Vagina (tissue), 2 donors: ENCODE measurements around the gene FBLN1. TPM values are rescaled to one million over a fixed set of nuclear protein-coding genes. Genes with fewer than 3 reads are reported as not detected.

Experiments used
- DNase-seq, 2 donors: peaks; one replicate each; pipeline ENCODE4 v3.0.0-alpha.2; 2017; ENCODE audit errors: extremely low spot score in 2 of 2
- H3K27ac ChIP-seq: fragments of 200-600 bp; sonication (generic); one replicate; pipeline ENCODE4 v1.5.1; 2019
- H3K27me3 ChIP-seq: fragments of 200-600 bp; sonication (generic); one replicate; pipeline ENCODE4 v1.5.1; 2019
- H3K36me3 ChIP-seq, 2 donors: fragments of 200-600 bp; sonication (generic); one replicate each; pipeline ENCODE4 v1.5.1; 2017 to 2019
- H3K4me1 ChIP-seq: fragments of 200-600 bp; sonication (generic); one replicate; pipeline ENCODE4 v1.5.1; 2019
- H3K4me3 ChIP-seq, 2 donors: fragments of 200-600 bp; sonication (generic); 1 replicate in 1 of 2; 2 replicates in 1 of 2; pipeline ENCODE4 v1.5.1; 2016 to 2019
- H3K9me3 ChIP-seq: fragments of 200-600 bp; sonication (generic); one replicate; pipeline ENCODE4 v1.5.1; 2019
- POLR2A ChIP-seq, 2 donors: fragments of 450-650 bp; IDR thresholded peaks; one replicate each; pipeline ENCODE4 v1.6.1; 2017; ENCODE audit warnings: antibody characterized with exemption in 2 of 2, mild to moderate bottlenecking in 2 of 2, moderate library complexity in 2 of 2
- POLR2AphosphoS5 ChIP-seq, 2 donors: sonication (generic); formaldehyde crosslinking; IDR thresholded peaks; one replicate each; pipeline ENCODE4 v1.9.0; 2017; ENCODE audit warnings: antibody characterized with exemption in 2 of 2, mild to moderate bottlenecking in 2 of 2, low read depth in 1 of 2; ENCODE audit not compliant: insufficient read depth in 1 of 2
- intact Hi-C: fragments of 100-400 bp; cut with DNase I; formaldehyde crosslinking; loops from one replicate; pipeline ENCODE4 v1.15.1; 2023
- total RNA-seq: library from RNA; depleted of rRNA; stranded (reverse); fragments of >200 nt; gene quantifications from one replicate; pipeline ENCODE4 v1.2.3, GENCODE V29; 2016
- TF ChIP-seq, protein P1 (sequence below), 3 experiments: fragments of 450-650 bp in 2 of 3; fragments of 200-600 bp in 1 of 3; sonication (generic) in 1 of 3; IDR thresholded peaks; one replicate each; pipeline ENCODE4 v1.5.1; 2017 to 2019; ENCODE audit warnings: antibody characterized with exemption in 3 of 3, mild to moderate bottlenecking in 2 of 3, moderate library complexity in 2 of 3

The FBLN1 gene
- total RNA-seq, 1 donor from 2014 or later = 1,019 TPM

DNA sequence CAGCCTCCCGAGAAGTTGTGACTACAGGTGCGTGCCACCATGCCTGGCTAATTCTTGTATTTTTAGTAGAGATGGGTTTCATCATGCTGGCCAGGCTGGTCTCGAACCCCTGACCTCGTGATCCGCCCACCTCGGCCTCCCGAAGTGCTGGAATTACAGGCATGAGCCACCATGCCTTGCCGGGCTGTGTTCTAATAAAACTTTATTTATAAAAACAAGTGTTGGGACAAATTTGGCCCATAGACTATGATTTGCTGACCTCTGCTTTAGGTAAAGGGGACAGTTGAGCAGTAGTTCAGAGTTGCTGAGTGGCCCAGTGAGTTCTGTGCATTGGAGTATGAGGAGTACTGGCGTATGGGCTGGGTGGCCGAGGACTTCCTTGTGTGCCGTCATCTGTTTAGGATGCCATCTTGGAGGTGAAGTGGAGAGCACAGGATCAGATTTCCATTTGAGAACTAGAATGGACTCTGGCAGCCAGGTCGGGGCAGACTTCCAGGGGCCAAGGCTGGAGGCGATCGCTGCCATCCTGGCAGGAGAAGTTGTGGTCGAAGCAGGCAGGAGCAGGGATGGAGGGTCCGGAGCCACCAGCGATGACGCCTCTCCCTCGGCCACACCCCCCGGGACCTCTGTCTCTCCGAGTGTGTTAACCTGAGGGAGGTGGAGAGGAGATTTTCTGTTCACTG lies 43.8 kb downstream of the FBLN1 start:
- TF ChIP-seq POLR2AphosphoS5 (IDR thresholded peaks at IDR 0.05; ENCODE audit: insufficient read depth in 1 of 2, low read depth in 1 of 2) (no peak), POLR2A (IDR thresholded peaks at IDR 0.05) (no peak)
- TF ChIP-seq, protein P1, sequence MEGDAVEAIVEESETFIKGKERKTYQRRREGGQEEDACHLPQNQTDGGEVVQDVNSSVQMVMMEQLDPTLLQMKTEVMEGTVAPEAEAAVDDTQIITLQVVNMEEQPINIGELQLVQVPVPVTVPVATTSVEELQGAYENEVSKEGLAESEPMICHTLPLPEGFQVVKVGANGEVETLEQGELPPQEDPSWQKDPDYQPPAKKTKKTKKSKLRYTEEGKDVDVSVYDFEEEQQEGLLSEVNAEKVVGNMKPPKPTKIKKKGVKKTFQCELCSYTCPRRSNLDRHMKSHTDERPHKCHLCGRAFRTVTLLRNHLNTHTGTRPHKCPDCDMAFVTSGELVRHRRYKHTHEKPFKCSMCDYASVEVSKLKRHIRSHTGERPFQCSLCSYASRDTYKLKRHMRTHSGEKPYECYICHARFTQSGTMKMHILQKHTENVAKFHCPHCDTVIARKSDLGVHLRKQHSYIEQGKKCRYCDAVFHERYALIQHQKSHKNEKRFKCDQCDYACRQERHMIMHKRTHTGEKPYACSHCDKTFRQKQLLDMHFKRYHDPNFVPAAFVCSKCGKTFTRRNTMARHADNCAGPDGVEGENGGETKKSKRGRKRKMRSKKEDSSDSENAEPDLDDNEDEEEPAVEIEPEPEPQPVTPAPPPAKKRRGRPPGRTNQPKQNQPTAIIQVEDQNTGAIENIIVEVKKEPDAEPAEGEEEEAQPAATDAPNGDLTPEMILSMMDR (IDR thresholded peaks at IDR 0.05) = no peak
- peak overlapping the region; percentile 93 for H3K27ac ChIP-seq
- no peaks in the 10 kb centered on the region for H3K27me3 ChIP-seq
- no peak overlapping the region for H3K4me3 ChIP-seq
- peaks cover 0 to 58% of the 10 kb centered on the region in 2 donors for H3K36me3 ChIP-seq
- intact Hi-C loops = loop anchor here (10.0 kb wide), 1 partner anchor 232 kb away; no protein-coding TSS in a partner anchor
- peaks cover 37% of the 10 kb centered on the region for H3K4me1 ChIP-seq
- no peaks in the 10 kb centered on the region for H3K9me3 ChIP-seq
- DNase-seq = no peak

DNA sequence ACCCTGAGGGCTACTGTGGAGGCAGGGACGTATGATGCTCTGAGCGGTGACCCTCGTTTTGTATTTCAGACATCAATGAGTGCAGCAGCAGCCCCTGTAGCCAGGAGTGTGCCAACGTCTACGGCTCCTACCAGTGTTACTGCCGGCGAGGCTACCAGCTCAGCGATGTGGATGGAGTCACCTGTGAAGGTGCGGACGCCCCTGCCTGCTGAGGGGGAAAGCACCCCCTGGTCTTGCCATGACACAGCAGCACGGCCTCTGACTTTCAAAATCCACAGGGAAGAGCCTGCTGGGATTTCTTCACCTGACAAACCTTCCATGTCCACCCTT lies 44.3 kb downstream of the FBLN1 start:
- H3K27ac ChIP-seq = peak overlapping the region; percentile 93

DNA sequence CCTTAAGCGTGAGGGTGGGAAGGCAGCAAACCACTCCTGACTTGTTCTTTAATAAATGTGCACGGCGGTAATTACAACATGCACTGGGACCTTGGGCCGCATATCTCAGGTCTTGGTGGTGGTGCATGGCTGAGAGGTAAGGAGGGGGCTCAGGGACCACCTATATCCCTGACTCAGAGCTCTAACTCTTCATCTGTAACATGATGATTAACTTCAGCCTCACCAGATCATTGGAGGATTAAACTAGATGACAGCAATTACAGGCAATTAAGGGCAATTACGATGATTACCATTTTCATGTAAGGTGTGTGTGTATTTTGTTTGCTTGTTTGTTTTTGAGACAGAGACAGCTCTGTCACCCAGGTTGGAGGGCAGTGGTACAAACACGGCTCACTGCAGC lies 45.0 kb downstream of the FBLN1 start:
- no peak for TF ChIP-seq POLR2A (IDR thresholded peaks at IDR 0.05)
- TF ChIP-seq, protein P1 (IDR thresholded peaks at IDR 0.05) = no peak
- TF ChIP-seq POLR2AphosphoS5 (IDR thresholded peaks at IDR 0.05; ENCODE audit: insufficient read depth in 1 of 2, low read depth in 1 of 2) = no peak
- Histone ChIP-seq H3K36me3 (peaks cover 0 to 46% of the 10 kb centered on the region in 2 donors), H3K27ac (peak overlapping the region; percentile 93), H3K9me3 (no peaks in the 10 kb centered on the region), H3K4me1 (peaks cover 49% of the 10 kb centered on the region), H3K27me3 (no peaks in the 10 kb centered on the region), H3K4me3 (no peak overlapping the region)
- DNase-seq = no peak
- intact Hi-C loops = loop anchor here (10.0 kb wide), 1 partner anchor 233 kb away; no protein-coding TSS in a partner anchor

More for the DNA sequence above, 44.3 kb downstream of the FBLN1 start:
- TF ChIP-seq POLR2A (IDR thresholded peaks at IDR 0.05) (no peak), POLR2AphosphoS5 (IDR thresholded peaks at IDR 0.05; ENCODE audit: insufficient read depth in 1 of 2, low read depth in 1 of 2) (no peak)
- TF ChIP-seq, protein P1 (IDR thresholded peaks at IDR 0.05) = no peak
- H3K4me1 ChIP-seq = peaks cover 42% of the 10 kb centered on the region
- no peak overlapping the region for H3K4me3 ChIP-seq
- DNase-seq = no peak
- H3K36me3 ChIP-seq = peaks cover 0 to 53% of the 10 kb centered on the region in 2 donors
- no peaks in the 10 kb centered on the region for H3K27me3 ChIP-seq
- intact Hi-C loops = loop anchor here (10.0 kb wide), 1 partner anchor 232 kb away; no protein-coding TSS in a partner anchor
- H3K9me3 ChIP-seq = no peaks in the 10 kb centered on the region

DNA sequence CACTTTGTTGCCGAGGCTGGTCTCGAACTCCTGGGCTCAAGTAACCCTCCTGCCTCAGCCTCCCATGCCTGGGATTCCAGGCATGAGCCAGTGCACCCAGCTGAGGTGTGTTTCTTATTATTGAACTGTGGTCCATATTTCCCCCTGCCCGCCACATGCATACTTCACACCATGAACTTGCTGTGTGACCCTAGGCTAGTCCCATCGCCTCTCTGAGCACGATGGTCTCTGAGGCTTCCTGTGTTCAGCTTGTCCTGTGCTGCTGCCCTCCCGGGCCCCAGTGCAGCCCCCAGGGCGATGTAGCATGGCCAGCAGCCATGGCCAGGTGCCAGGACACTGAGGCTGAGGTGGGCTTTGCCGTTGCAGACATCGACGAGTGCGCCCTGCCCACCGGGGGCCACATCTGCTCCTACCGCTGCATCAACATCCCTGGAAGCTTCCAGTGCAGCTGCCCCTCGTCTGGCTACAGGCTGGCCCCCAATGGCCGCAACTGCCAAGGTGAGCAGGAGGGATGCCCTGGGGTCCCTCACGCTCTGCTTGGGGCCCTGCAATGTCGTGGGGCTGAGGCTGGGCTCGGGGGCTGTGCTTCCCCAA lies 45.7 kb downstream of the FBLN1 start:
- H3K36me3 ChIP-seq = peaks cover 0 to 40% of the 10 kb centered on the region in 2 donors
- peak overlapping the region; percentile 93 for H3K27ac ChIP-seq
- TF ChIP-seq POLR2AphosphoS5 (IDR thresholded peaks at IDR 0.05; ENCODE audit: insufficient read depth in 1 of 2, low read depth in 1 of 2) (no peak), POLR2A (IDR thresholded peaks at IDR 0.05) (no peak)
- TF ChIP-seq, protein P1 (IDR thresholded peaks at IDR 0.05) = no peak
- H3K4me1 ChIP-seq = peaks cover 56% of the 10 kb centered on the region
- no peaks in the 10 kb centered on the region for H3K9me3 ChIP-seq
- H3K27me3 ChIP-seq = no peaks in the 10 kb centered on the region
- no peak for DNase-seq
- intact Hi-C loops = loop anchor here (10.0 kb wide), 1 partner anchor 234 kb away; no protein-coding TSS in a partner anchor
- no peak overlapping the region for H3K4me3 ChIP-seq
